Adrenal gland (tissue), 5 donors: ENCODE data around the gene RAG1.
A peak's percentile ranks its signal among the peaks of the same experiment; 100 is the strongest.

Source experiments
- POLR2A ChIP-seq, 2 donors: fragments of 450-650 bp; IDR thresholded peaks; one replicate each; pipeline ENCODE4 v1.6.1; 2017; ENCODE audit warnings: antibody characterized with exemption in 2 of 2, mild to moderate bottlenecking in 2 of 2, moderate library complexity in 1 of 2
- TF ChIP-seq, protein P1 (sequence below), 6 experiments: fragments of 450-650 bp in 4 of 6; fragments of 200-600 bp in 2 of 6; sonication (generic) in 1 of 6; IDR thresholded peaks; 1 replicate in 5 of 6; 2 replicates in 1 of 6; pipeline versions ENCODE4 v1.5.1 to v1.8.0; 2016 to 2021; ENCODE audit warnings: antibody characterized with exemption in 6 of 6, mild to moderate bottlenecking in 2 of 6, moderate library complexity in 1 of 6
- donor health status: DM: no; HTN: no; CAD: no.

DNA sequence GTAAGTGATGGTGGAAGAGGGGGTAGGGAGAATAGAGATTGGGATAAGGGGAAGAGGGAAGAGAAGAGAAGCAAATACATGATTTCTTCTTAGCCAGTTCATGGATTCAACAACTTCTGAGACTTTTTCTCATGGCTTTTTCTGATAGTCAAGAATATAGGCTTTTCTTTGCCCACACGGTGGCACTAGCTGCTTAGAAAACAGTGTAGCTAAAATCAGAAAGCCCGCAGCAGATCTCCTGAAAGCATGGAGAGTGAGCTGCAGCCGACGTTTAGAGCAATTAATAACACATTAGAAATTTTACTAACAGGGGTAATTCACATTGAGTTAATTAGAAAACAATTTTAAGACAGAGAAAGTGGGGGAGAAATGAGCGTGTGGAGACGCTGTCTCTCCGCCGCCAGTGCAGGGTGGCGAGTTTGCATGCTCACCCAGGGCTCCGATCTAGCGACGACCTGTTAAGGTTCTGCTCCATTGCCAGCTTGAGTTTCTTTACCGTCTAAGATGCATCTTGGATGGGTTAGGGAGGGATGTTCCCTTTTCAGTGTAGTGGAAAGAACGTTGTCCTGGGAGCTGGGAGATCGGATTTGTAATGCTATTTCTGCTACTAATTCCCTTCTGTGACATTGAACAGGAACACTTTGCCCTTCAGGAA is 3.3 kb upstream of the RAG1 start:
- TF ChIP-seq, protein P1, sequence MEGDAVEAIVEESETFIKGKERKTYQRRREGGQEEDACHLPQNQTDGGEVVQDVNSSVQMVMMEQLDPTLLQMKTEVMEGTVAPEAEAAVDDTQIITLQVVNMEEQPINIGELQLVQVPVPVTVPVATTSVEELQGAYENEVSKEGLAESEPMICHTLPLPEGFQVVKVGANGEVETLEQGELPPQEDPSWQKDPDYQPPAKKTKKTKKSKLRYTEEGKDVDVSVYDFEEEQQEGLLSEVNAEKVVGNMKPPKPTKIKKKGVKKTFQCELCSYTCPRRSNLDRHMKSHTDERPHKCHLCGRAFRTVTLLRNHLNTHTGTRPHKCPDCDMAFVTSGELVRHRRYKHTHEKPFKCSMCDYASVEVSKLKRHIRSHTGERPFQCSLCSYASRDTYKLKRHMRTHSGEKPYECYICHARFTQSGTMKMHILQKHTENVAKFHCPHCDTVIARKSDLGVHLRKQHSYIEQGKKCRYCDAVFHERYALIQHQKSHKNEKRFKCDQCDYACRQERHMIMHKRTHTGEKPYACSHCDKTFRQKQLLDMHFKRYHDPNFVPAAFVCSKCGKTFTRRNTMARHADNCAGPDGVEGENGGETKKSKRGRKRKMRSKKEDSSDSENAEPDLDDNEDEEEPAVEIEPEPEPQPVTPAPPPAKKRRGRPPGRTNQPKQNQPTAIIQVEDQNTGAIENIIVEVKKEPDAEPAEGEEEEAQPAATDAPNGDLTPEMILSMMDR (IDR thresholded peaks at IDR 0.05), result peak; percentile 47 to 80 (median 67)
- no peak for TF ChIP-seq POLR2A (IDR thresholded peaks at IDR 0.05)
